Measurements from ENCODE around the gene TMEM238L.

DNA sequence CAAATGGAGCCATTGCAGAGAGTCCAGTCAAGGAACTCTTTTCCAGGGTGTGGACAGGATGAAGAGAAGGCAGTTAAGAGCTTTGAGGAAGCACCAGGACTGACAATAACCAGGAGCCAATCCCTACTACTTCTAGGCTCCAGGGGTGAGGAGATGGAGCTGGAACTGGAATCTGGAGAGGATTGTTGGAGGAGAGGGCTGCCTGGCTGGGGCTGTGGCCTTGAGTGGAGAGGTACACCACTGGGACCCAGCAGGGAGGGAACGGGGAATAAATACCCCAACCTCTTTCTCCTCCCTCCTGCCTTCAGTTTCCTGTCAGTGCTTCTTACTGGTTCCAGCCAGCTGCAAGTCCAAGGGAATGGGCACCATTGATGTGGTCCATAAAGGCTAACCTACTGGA lies 41.9 kb downstream of the TMEM238L start:
- TF ChIP-seq CTCF (conservative IDR thresholded peaks at IDR 0.05; ENCODE audit: low read length) (no peak), EZH2phosphoT487 (IDR thresholded peaks at IDR 0.05; ENCODE audit: borderline replicate concordance) (no peak)
